Caki2 (cell line): Measurements from ENCODE around the gene RMI1. TPM values are rescaled to one million over a fixed set of nuclear protein-coding genes. Genes with fewer than 3 reads are reported as not detected.
"Not testable (repeated sequence)": the region's sequence is repeated elsewhere in the genome, so short reads cannot be mapped to it uniquely, and the experiment has no call there.

ENCODE experiments used
- DNase-seq: peaks from one replicate; pipeline ENCODE4 v3.0.0-alpha.2; 2015; ENCODE audit warnings: low read depth
- in situ Hi-C: cut with HindIII; loops from 2 replicates; pipeline ENCODE4 v1.10.0; 2016; ENCODE audit warnings: low sequenced_read_pairs, low pct_unique_long_range_greater_than_20kb, mixed read lengths
- total RNA-seq: library from RNA; depleted of rRNA; stranded (reverse); fragments of >200 nt; shearing (Covaris generic); gene quantifications from 2 replicates; pipeline ENCODE4 v1.2.3, GENCODE V29; 2014; ENCODE audit warnings: low replicate concordance; rRNA removed

The RMI1 gene
- total RNA-seq, 1 experiment from 2014 or later, result 12.4 TPM

- in situ Hi-C loops, result no loop called here
- DNase-seq, result no peak
These were observed 12.3 kb downstream of the RMI1 start for GRCh38 chr9:83992901-83993300.

- in situ Hi-C loops, result no loop called here
- DNase-seq, result no peak
These were observed 15.5 kb downstream of the RMI1 start for GRCh38 chr9:83996126-83996525.

- no peak for DNase-seq
- in situ Hi-C loops, result no loop called here
These were observed 18.7 kb downstream of the RMI1 start for GRCh38 chr9:83999141-83999918.

- in situ Hi-C loops, result no loop called here
- DNase-seq, result no peak
These were observed 19.6 kb downstream of the RMI1 start for GRCh38 chr9:84000186-84000585.

- in situ Hi-C loops, result no loop called here
- no peak for DNase-seq
These were observed 21.0 kb downstream of the RMI1 start for GRCh38 chr9:84001621-84002020.

- in situ Hi-C loops, result no loop called here
- DNase-seq, result no peak
These were observed 21.7 kb downstream of the RMI1 start for GRCh38 chr9:84002344-84002743.

- in situ Hi-C loops, result no loop called here
- DNase-seq, result no peak
These were observed 22.6 kb downstream of the RMI1 start for GRCh38 chr9:84003246-84003645.

GRCh38 chr9:84007662-84008061 lies 27.1 kb downstream of the RMI1 start:
- in situ Hi-C loops, result no loop called here
- no peak for DNase-seq

GRCh38 chr9:84024041-84024575 lies 43.5 kb downstream of the RMI1 start:
- in situ Hi-C loops, result no loop called here
- no peak for DNase-seq

- no peak for DNase-seq
- in situ Hi-C loops, result no loop called here
These were observed 46.6 kb downstream of the RMI1 start for GRCh38 chr9:84027201-84027600.

GRCh38 chr9:84031534-84031933 lies 50.9 kb downstream of the RMI1 start:
- no peak for DNase-seq
- in situ Hi-C loops, result no loop called here

- DNase-seq, in situ Hi-C loops: not testable (repeated sequence)
These were observed 61.3 kb downstream of the RMI1 start for GRCh38 chr9:84041857-84042256.

- in situ Hi-C loops, result no loop called here
- no peak for DNase-seq
These were observed 65.0 kb downstream of the RMI1 start for GRCh38 chr9:84045481-84046097.

Other genes starting within 250 kb of the RMI1 start
- 0.14 and 0.27 TPM in 2 replicates for gene GKAP1, start 163.0 kb upstream of the RMI1 start, total RNA-seq
- 0.67 and 4.8 TPM in 2 replicates for gene KIF27, start 59.4 kb upstream of the RMI1 start, total RNA-seq
- gene HNRNPK, start 590 bp upstream of the RMI1 start, total RNA-seq, result 655 and 719 TPM in 2 replicates